Right lobe of liver (tissue), 6 donors: Measurements from ENCODE around the gene NEK4. TPM values are rescaled to one million over a fixed set of nuclear protein-coding genes. Genes with fewer than 3 reads are reported as not detected.

Experiments used
- ATAC-seq, 4 donors: fragments of 200-7000 bp; cut with Tn5 transposase; one replicate each; pipeline ENCODE4 v1.9.1; 2020; ENCODE audit warnings: mild to moderate bottlenecking in 4 of 4, moderate library complexity in 4 of 4
- DNase-seq, 3 donors: peaks; one replicate each; pipeline ENCODE4 v3.0.0-alpha.2; 2020
- H3K27ac ChIP-seq, 3 donors: fragments of 200-600 bp; one replicate each; pipeline ENCODE4 v1.8.0; 2022
- H3K27me3 ChIP-seq, 2 donors: fragments of 200-600 bp; one replicate each; pipeline ENCODE4 v1.8.0; 2022
- H3K36me3 ChIP-seq, 4 donors: fragments of 200-600 bp; sonication (generic) in 1 of 4; one replicate each; pipeline versions ENCODE4 v1.5.1 to v1.8.0; 2017 to 2022; ENCODE audit warnings: control low read depth in 1 of 4
- H3K4me1 ChIP-seq, 4 donors: fragments of 200-600 bp; sonication (generic) in 1 of 4; one replicate each; pipeline versions ENCODE4 v1.5.1 to v1.8.0; 2017 to 2022; ENCODE audit warnings: control low read depth in 1 of 4
- H3K4me3 ChIP-seq, 3 donors: fragments of 200-600 bp; one replicate each; pipeline ENCODE4 v1.8.0; 2022
- H3K9me3 ChIP-seq, 4 donors: fragments of 200-600 bp; sonication (generic) in 1 of 4; one replicate each; pipeline versions ENCODE4 v1.5.1 to v1.8.0; 2017 to 2022; ENCODE audit warnings: control low read depth in 1 of 4
- POLR2A ChIP-seq: fragments of 450-650 bp; IDR thresholded peaks from one replicate; pipeline ENCODE4 v1.6.1; 2017; ENCODE audit warnings: antibody characterized with exemption, mild to moderate bottlenecking
- WGBS: methylation state at CpG from one replicate; pipeline ENCODE4 v1.1.6; 2018; ENCODE audit warnings: low coverage, low lambda C conversion rate; ENCODE audit not compliant: insufficient coverage; ENCODE audit errors: missing lambda C conversion rate; 5-methylcytosine and 5-hydroxymethylcytosine counted together
- intact Hi-C, 2 donors: fragments of 100-400 bp; cut with DNase I; formaldehyde crosslinking; loops; one replicate each; pipeline versions ENCODE4 v1.11.2 to v1.14.1; 2022
- total RNA-seq, 6 experiments: library from RNA; depleted of rRNA in 2 of 6; stranded (reverse); fragments of >200 nt in 2 of 6; fragmentation: NEBNext Ultra II Directional in 3 of 6; extraction: Animal tissue kit (Norgen Biotek cat#: 25700) in 3 of 6; gene quantifications; one replicate each; pipeline versions ENCODE4 v1.1.0 to v1.2.4, GENCODE V29; 2016 to 2023
- TF ChIP-seq, protein P1 (sequence below), 4 donors: fragments of 200-600 bp in 3 of 4; fragments of 450-650 bp in 1 of 4; IDR thresholded peaks; one replicate each; pipeline versions ENCODE4 v1.5.1 to v1.8.0; 2016 to 2022; ENCODE audit warnings: antibody characterized with exemption in 4 of 4, mild to moderate bottlenecking in 2 of 4
- donor health status: DM: no; HTN: yes; CAD: no.
- donor health status: DM: no; HTN: no; CAD: no.
- donor health status: DM: no; HTN: no; CAD: no.
- donor health status: DM: no; HTN: yes; CAD: no.
- donor health status: DM: no; HTN: yes; CAD: no.

The NEK4 gene
- total RNA-seq, 6 experiments from 2014 or later = 7.3 to 18.9 (median 14.8) TPM

DNA sequence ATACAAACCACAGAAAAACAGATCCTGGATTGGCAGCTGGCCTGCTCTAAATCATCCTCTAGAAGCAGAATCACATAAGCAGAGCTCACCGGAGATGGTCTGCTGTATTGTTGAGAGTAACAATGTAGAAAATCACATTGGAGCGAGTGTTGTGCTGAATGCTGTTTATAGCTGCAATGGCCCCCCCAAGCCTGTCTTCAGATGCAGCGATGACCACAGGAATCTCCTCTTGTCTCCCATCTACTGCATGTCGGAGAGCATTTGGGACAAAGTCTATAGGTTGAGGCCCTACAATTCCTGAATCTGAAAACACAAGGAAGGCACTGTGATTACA is 73.1 kb downstream of the NEK4 start:
- Histone ChIP-seq H3K4me1 (peaks cover 0 to 3% (median 0%) of the 10 kb centered on the region in 4 donors), H3K27ac (no peak overlapping the region), H3K27me3 (no peaks in the 10 kb centered on the region), H3K4me3 (no peak overlapping the region), H3K9me3 (no peaks in the 10 kb centered on the region), H3K36me3 (peaks cover 19 to 66% (median 40%) of the 10 kb centered on the region in 4 donors)
- TF ChIP-seq, protein P1, sequence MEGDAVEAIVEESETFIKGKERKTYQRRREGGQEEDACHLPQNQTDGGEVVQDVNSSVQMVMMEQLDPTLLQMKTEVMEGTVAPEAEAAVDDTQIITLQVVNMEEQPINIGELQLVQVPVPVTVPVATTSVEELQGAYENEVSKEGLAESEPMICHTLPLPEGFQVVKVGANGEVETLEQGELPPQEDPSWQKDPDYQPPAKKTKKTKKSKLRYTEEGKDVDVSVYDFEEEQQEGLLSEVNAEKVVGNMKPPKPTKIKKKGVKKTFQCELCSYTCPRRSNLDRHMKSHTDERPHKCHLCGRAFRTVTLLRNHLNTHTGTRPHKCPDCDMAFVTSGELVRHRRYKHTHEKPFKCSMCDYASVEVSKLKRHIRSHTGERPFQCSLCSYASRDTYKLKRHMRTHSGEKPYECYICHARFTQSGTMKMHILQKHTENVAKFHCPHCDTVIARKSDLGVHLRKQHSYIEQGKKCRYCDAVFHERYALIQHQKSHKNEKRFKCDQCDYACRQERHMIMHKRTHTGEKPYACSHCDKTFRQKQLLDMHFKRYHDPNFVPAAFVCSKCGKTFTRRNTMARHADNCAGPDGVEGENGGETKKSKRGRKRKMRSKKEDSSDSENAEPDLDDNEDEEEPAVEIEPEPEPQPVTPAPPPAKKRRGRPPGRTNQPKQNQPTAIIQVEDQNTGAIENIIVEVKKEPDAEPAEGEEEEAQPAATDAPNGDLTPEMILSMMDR (IDR thresholded peaks at IDR 0.05) = no peak
- TF ChIP-seq POLR2A = no peak
- intact Hi-C loops = no loop called here
- WGBS = 84% methylated on average over 4 of the region's 4 CpGs
- ATAC-seq = no peak
- no peak for DNase-seq

DNA sequence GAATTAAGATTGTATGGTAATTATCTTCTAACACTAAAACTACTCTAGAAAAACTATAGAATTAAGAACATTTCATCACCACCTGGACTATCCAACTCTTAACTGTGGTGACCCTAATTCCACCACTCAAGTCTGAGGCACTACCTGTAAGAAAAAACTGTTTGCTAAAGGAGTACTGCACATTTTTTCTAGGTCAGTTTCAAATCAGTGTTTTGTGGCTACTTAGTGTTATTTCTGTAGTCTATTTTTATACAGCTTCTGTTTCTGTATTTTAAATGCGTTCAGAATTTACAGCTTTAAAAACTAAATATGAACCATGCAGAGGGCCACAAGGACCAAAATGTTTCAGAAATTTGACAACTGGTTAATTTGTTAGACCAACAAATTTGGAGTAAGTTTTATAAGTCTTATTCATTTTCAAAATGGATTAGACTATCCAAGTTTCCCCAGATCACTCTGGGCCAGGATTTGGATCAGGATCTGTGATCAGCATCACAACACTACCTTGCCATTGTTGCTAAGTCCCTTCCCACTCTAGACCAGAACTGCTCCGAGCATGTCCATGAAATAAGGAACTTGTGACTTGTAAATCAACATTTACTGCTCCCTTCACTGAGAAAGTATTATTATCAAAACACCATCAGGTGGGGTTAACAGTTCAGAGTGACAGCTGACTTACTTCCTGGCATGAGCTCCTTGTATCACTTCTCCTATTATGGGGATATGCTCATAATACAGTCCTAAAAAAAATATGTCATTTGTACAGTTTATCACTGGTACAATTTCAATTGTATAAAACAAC is 73.7 kb downstream of the NEK4 start:
- no peak for TF ChIP-seq POLR2A
- TF ChIP-seq, protein P1 (IDR thresholded peaks at IDR 0.05) = no peak
- H3K4me1 ChIP-seq = no peaks in the 10 kb centered on the region
- H3K27me3 ChIP-seq = no peaks in the 10 kb centered on the region
- peaks cover 24 to 71% (median 44%) of the 10 kb centered on the region in 4 donors for H3K36me3 ChIP-seq
- H3K27ac ChIP-seq = no peak overlapping the region
- 70% methylated on average over 2 of the region's 2 CpGs for WGBS
- DNase-seq = no peak
- intact Hi-C loops = no loop called here
- H3K4me3 ChIP-seq = no peak overlapping the region
- no peak for ATAC-seq
- no peaks in the 10 kb centered on the region for H3K9me3 ChIP-seq

- H3K36me3 ChIP-seq = peaks cover 26 to 81% (median 49%) of the 10 kb centered on the region in 4 donors
- TF ChIP-seq, protein P1 (IDR thresholded peaks at IDR 0.05) = no peak
- TF ChIP-seq POLR2A = no peak
- no peak for ATAC-seq
Measured at GRCh38 chr3:52695798-52696671, 74.7 kb downstream of the NEK4 start.

DNA sequence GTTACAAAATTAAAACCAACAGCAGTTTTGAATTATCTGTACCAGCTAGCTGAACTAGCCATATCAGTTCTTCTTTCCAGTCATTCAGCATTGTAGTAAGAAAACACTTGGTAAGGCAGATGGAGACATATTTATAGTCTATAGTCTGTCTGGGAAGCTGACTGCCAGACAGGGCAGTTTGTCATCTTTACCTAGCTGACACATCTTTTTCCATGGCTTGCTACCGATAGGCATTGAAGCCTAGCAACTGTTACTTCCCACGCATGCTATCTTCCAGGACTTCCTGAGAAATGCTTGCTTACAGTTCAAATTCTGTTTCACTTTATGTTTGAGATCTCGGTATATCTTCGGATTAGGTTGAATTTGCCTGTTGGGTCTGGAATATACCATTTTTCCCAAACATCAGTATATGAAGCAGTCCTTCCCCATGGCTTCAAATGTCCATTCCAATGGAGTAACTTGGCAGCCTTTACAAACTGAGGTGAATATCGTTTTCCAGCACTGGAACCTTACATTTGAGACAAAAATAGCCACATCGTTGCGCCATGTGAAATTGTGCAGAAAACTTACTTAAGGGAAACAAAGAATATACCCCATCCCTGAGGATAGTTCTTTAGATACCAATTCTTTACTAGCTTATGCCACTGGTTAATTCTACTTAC is 76.1 kb downstream of the NEK4 start:
- H3K36me3 ChIP-seq = peaks cover 32 to 95% (median 62%) of the 10 kb centered on the region in 4 donors
- no peak overlapping the region for H3K27ac ChIP-seq
- WGBS = 83% methylated on average over 7 of the region's 7 CpGs
- no peaks in the 10 kb centered on the region for H3K4me1 ChIP-seq
- ATAC-seq = peak in 2 of 4 donors; percentile 20 to 29
- intact Hi-C loops = no loop called here
- H3K4me3 ChIP-seq = no peak overlapping the region
- H3K27me3 ChIP-seq = no peaks in the 10 kb centered on the region
- DNase-seq = no peak
- no peak for TF ChIP-seq POLR2A
- TF ChIP-seq, protein P1 (IDR thresholded peaks at IDR 0.05) = no peak
- H3K9me3 ChIP-seq = no peaks in the 10 kb centered on the region

More at GRCh38 chr3:52695798-52696671, 74.7 kb downstream of the NEK4 start:
- no peaks in the 10 kb centered on the region for H3K27me3 ChIP-seq
- intact Hi-C loops = no loop called here
- no peak for DNase-seq
- no peaks in the 10 kb centered on the region for H3K4me1 ChIP-seq
- WGBS = 81% methylated on average over 3 of the region's 4 CpGs
- no peak overlapping the region for H3K4me3 ChIP-seq
- H3K27ac ChIP-seq = no peak overlapping the region
- no peaks in the 10 kb centered on the region for H3K9me3 ChIP-seq
